ENCODE measurements around the gene STKLD1. TPM values are rescaled to one million over a fixed set of nuclear protein-coding genes. Genes with fewer than 3 reads are reported as not detected.
"Not testable (repeated sequence)": the region's sequence is repeated elsewhere in the genome, so short reads cannot be mapped to it uniquely, and the experiment has no call there.

STKLD1 gene
- total RNA-seq, 3 donors from 2014 or later = 0.16 to 0.42 TPM; not detected in 1

- no peak for ATAC-seq
- Mint-ChIP-seq H3K4me3 (no peak overlapping the region), H3K36me3 (ENCODE audit: insufficient read depth) (no peaks in the 10 kb centered on the region), H3K27me3 (ENCODE audit: low read depth) (peaks cover 6% of the 10 kb centered on the region), H3K4me1 (ENCODE audit: low read depth) (peaks cover 3% of the 10 kb centered on the region), H3K9me3 (no peaks in the 10 kb centered on the region)
- DNase-seq = no peak
These were observed 57.2 kb downstream of the STKLD1 start for GRCh38 chr9:133433351-133433843.

- no peaks in the 10 kb centered on the region for H3K9me3 Mint-ChIP-seq
- peaks cover 3% of the 10 kb centered on the region for H3K27me3 Mint-ChIP-seq (ENCODE audit: low read depth)
- H3K4me3 Mint-ChIP-seq = no peak overlapping the region
- H3K36me3 Mint-ChIP-seq (ENCODE audit: insufficient read depth) = no peaks in the 10 kb centered on the region
- DNase-seq (no peak), ATAC-seq (no peak)
- H3K4me1 Mint-ChIP-seq (ENCODE audit: low read depth) = no peaks in the 10 kb centered on the region
These were observed 60.5 kb downstream of the STKLD1 start for GRCh38 chr9:133436681-133437080.

DNA sequence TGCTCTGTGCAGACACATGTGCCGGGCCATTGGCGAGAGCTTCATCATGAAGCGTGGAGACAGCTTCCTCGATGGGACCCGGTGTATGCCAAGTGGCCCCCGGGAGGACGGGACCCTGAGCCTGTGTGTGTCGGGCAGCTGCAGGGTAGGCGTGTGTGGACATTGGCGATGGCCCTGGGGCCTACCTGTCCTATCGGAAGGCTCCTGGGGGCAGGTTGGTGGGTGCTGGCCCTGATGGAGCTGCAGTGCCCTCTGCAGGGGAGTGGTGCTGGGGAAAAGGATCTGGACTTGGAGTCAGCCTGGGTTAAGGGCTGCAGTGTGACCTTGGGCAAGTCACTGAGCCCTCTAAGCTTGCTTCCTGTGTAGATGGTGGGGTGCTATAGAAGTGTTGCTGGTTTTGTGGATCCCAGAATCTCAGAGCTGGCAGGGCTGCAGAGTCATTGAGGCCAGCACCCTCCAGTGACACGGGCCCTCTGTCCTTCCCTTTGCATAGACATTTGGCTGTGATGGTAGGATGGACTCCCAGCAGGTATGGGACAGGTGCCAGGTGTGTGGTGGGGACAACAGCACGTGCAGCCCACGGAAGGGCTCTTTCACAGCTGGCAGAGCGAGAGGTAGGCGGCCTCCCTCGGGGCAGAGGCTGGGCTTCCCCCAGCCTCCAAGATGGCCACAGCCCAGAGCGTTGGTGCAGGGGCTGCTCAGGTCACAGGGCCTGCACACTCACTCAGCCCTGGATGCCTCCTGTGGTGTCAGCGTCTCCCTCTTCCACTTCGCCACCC lies 61.8 kb downstream of the STKLD1 start:
- DNase-seq (no peak), ATAC-seq (no peak)
- no peaks in the 10 kb centered on the region for H3K9me3 Mint-ChIP-seq
- H3K4me3 Mint-ChIP-seq = no peak overlapping the region
- peaks cover under 1% of the 10 kb centered on the region for H3K27me3 Mint-ChIP-seq (ENCODE audit: low read depth)
- no peaks in the 10 kb centered on the region for H3K4me1 Mint-ChIP-seq (ENCODE audit: low read depth)
- H3K36me3 Mint-ChIP-seq (ENCODE audit: insufficient read depth) = no peaks in the 10 kb centered on the region

- ATAC-seq = peak in 1 of 2 donors; percentile 23
- no peaks in the 10 kb centered on the region for H3K36me3 Mint-ChIP-seq (ENCODE audit: insufficient read depth)
- H3K9me3 Mint-ChIP-seq = no peaks in the 10 kb centered on the region
- DNase-seq = no peak
- H3K4me3 Mint-ChIP-seq = no peak overlapping the region
- no peaks in the 10 kb centered on the region for H3K27me3 Mint-ChIP-seq (ENCODE audit: low read depth)
- H3K4me1 Mint-ChIP-seq (ENCODE audit: low read depth) = no peaks in the 10 kb centered on the region
These were observed 63.2 kb downstream of the STKLD1 start for GRCh38 chr9:133439337-133439736.

- Mint-ChIP-seq H3K36me3 (ENCODE audit: insufficient read depth) (no peaks in the 10 kb centered on the region), H3K9me3 (no peaks in the 10 kb centered on the region), H3K4me1 (ENCODE audit: low read depth) (no peaks in the 10 kb centered on the region), H3K27me3 (ENCODE audit: low read depth) (no peaks in the 10 kb centered on the region), H3K4me3 (no peak overlapping the region)
- no peak for DNase-seq
- no peak for ATAC-seq
These were observed 64.7 kb downstream of the STKLD1 start for GRCh38 chr9:133440874-133441273.

DNA sequence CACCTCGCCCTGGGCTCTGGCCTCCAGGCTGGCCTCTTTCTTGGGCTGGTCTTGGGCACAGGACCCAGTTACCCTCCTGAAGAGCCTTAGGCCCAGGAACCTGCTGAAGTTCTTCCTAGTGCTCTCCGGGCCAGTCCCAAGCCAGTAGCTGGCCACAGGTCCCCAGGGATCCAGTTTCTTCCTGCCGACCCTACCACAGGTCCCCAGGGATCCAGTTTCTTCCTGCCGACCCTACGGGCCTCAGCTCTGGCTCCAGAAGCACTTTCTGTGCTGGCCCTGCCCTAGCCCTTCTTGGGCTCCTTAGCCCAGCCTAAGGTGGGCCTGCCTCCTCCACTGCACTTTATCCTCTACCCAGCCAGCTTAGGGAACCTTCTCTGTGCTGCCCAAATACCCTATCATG lies 65.4 kb downstream of the STKLD1 start:
- no peak for ATAC-seq
- Mint-ChIP-seq H3K4me3 (no peak overlapping the region), H3K9me3 (no peaks in the 10 kb centered on the region), H3K36me3 (ENCODE audit: insufficient read depth) (no peaks in the 10 kb centered on the region), H3K4me1 (ENCODE audit: low read depth) (no peaks in the 10 kb centered on the region), H3K27me3 (ENCODE audit: low read depth) (peaks cover 2% of the 10 kb centered on the region)
- no peak for DNase-seq

DNA sequence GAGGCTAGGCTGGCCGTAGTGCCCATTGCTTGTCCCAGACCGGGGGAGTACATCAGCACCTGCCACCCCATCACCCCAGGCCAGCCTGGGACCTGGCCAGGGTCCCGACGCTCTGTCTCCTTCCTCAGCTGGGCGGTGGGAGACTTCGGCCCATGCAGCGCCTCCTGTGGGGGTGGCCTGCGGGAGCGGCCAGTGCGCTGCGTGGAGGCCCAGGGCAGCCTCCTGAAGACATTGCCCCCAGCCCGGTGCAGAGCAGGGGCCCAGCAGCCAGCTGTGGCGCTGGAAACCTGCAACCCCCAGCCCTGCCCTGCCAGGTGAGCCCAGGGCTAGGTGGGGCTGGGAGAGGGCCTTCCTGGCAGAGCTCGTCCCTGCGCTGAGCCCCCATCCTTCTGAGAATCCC lies 67.1 kb downstream of the STKLD1 start:
- no peak for DNase-seq
- Mint-ChIP-seq H3K36me3 (ENCODE audit: insufficient read depth) (no peaks in the 10 kb centered on the region), H3K4me1 (ENCODE audit: low read depth) (no peaks in the 10 kb centered on the region), H3K27me3 (ENCODE audit: low read depth) (peaks cover 2% of the 10 kb centered on the region), H3K4me3 (no peak overlapping the region), H3K9me3 (no peaks in the 10 kb centered on the region)
- no peak for ATAC-seq

DNA sequence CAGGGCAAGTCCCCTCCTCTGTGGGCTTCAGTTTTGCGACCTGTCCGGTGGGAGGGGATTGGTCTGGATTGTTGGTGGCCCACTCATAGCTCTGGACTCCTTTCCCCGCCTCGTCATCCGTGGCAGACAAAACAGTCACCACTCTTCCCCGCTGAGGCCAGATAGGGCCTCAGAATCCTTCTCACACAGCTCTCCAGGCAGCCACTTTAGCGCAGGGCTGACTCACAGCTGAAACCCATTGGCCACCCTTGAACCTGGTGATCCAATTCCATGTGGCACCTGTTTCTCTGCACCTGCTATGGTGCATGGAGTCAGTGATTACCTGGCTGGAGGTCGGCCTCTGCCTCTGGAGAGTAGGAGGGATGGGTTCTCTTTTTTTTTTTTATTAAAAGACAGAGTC lies 67.8 kb downstream of the STKLD1 start:
- no peaks in the 10 kb centered on the region for H3K9me3 Mint-ChIP-seq
- no peak overlapping the region for H3K4me3 Mint-ChIP-seq
- H3K27me3 Mint-ChIP-seq (ENCODE audit: low read depth) = peaks cover 2% of the 10 kb centered on the region
- H3K4me1 Mint-ChIP-seq (ENCODE audit: low read depth) = no peaks in the 10 kb centered on the region
- no peak for ATAC-seq
- no peaks in the 10 kb centered on the region for H3K36me3 Mint-ChIP-seq (ENCODE audit: insufficient read depth)
- no peak for DNase-seq

- H3K4me3 Mint-ChIP-seq = no peak overlapping the region
- DNase-seq (no peak), ATAC-seq (no peak)
- no peaks in the 10 kb centered on the region for H3K36me3 Mint-ChIP-seq (ENCODE audit: insufficient read depth)
- H3K9me3 Mint-ChIP-seq = no peaks in the 10 kb centered on the region
- H3K27me3 Mint-ChIP-seq (ENCODE audit: low read depth) = peaks cover 2% of the 10 kb centered on the region
- H3K4me1 Mint-ChIP-seq (ENCODE audit: low read depth) = no peaks in the 10 kb centered on the region
These were observed 69.3 kb downstream of the STKLD1 start for GRCh38 chr9:133445293-133445969.

DNA sequence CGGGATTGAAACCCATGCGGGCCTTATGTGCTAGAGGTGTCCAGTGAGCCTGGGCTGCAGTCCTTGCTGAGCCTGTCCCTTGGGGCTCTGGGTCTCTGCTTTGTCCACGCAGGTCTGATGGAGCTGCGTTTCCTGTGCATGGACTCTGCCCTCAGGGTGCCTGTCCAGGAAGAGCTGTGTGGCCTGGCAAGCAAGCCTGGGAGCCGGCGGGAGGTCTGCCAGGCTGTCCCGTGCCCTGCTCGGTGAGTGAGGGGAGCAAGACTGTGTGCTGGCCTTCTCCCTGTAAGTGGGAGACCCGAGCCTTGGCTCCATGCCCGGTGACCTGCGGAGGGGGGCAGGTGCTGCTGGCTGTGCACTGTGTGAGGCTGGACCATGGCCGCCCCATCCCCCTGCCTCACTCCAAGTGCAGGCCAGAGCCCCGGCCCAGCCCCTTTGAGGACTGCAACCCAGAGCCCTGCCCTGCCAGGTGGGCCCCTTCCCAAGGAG lies 72.4 kb downstream of the STKLD1 start:
- Mint-ChIP-seq H3K9me3 (no peaks in the 10 kb centered on the region), H3K4me3 (no peak overlapping the region), H3K36me3 (ENCODE audit: insufficient read depth) (no peaks in the 10 kb centered on the region), H3K4me1 (ENCODE audit: low read depth) (no peaks in the 10 kb centered on the region), H3K27me3 (ENCODE audit: low read depth) (peaks cover 2% of the 10 kb centered on the region)
- ATAC-seq = no peak
- no peak for DNase-seq

DNA sequence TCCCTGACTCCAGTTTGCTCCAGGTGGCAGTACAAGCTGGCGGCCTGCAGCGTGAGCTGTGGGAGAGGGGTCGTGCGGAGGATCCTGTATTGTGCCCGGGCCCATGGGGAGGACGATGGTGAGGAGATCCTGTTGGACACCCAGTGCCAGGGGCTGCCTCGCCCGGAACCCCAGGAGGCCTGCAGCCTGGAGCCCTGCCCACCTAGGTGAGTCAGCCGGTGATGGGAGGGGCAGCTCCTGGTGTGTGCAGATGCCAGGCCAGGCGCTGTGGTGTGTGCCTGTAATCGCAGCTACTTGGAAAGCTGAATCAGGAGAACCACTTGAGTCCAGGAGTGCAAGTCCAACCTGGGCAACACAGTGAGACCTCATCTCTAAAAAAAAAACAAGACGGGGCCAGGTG lies 73.6 kb downstream of the STKLD1 start:
- H3K4me1 Mint-ChIP-seq (ENCODE audit: low read depth) = no peaks in the 10 kb centered on the region
- peaks cover 4% of the 10 kb centered on the region for H3K27me3 Mint-ChIP-seq (ENCODE audit: low read depth)
- DNase-seq (no peak), ATAC-seq (no peak)
- H3K9me3 Mint-ChIP-seq = no peaks in the 10 kb centered on the region
- H3K4me3 Mint-ChIP-seq = no peak overlapping the region
- H3K36me3 Mint-ChIP-seq (ENCODE audit: insufficient read depth) = no peaks in the 10 kb centered on the region

GRCh38 chr9:133451865-133452264 lies 75.7 kb downstream of the STKLD1 start:
- not testable (repeated sequence) for ATAC-seq; H3K36me3 Mint-ChIP-seq (ENCODE audit: insufficient read depth); H3K9me3 Mint-ChIP-seq; DNase-seq; H3K27me3 Mint-ChIP-seq (ENCODE audit: low read depth); H3K4me3 Mint-ChIP-seq; H3K4me1 Mint-ChIP-seq (ENCODE audit: low read depth)

- ATAC-seq (no peak), DNase-seq (no peak)
- no peak overlapping the region for H3K4me3 Mint-ChIP-seq
- no peaks in the 10 kb centered on the region for H3K36me3 Mint-ChIP-seq (ENCODE audit: insufficient read depth)
- no peaks in the 10 kb centered on the region for H3K9me3 Mint-ChIP-seq
- peaks cover 4% of the 10 kb centered on the region for H3K27me3 Mint-ChIP-seq (ENCODE audit: low read depth)
- no peaks in the 10 kb centered on the region for H3K4me1 Mint-ChIP-seq (ENCODE audit: low read depth)
These were observed 76.4 kb downstream of the STKLD1 start for GRCh38 chr9:133452562-133452961.

GRCh38 chr9:133453651-133454050 lies 77.5 kb downstream of the STKLD1 start:
- no peaks in the 10 kb centered on the region for H3K36me3 Mint-ChIP-seq (ENCODE audit: insufficient read depth)
- H3K27me3 Mint-ChIP-seq (ENCODE audit: low read depth) = peaks cover 4% of the 10 kb centered on the region
- H3K4me3 Mint-ChIP-seq = no peak overlapping the region
- ATAC-seq = no peak
- H3K9me3 Mint-ChIP-seq = no peaks in the 10 kb centered on the region
- DNase-seq = no peak
- H3K4me1 Mint-ChIP-seq (ENCODE audit: low read depth) = no peaks in the 10 kb centered on the region

DNA sequence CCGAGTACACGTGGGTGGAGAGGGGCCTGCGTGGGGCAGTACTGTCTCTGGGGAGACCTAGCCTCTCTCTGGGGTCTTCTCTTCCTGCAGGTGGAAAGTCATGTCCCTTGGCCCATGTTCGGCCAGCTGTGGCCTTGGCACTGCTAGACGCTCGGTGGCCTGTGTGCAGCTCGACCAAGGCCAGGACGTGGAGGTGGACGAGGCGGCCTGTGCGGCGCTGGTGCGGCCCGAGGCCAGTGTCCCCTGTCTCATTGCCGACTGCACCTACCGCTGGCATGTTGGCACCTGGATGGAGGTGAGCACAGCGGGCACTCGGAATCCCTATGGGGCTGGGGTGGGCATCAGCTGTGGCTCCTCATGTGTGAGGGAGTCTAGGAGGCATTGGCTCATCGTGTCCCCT lies 78.2 kb downstream of the STKLD1 start:
- no peaks in the 10 kb centered on the region for H3K36me3 Mint-ChIP-seq (ENCODE audit: insufficient read depth)
- peaks cover 3% of the 10 kb centered on the region for H3K4me1 Mint-ChIP-seq (ENCODE audit: low read depth)
- DNase-seq (no peak), ATAC-seq (no peak)
- H3K9me3 Mint-ChIP-seq = no peaks in the 10 kb centered on the region
- no peak overlapping the region for H3K4me3 Mint-ChIP-seq
- H3K27me3 Mint-ChIP-seq (ENCODE audit: low read depth) = peaks cover 4% of the 10 kb centered on the region

Measured in activated T-cell treated with anti-CD3 and anti-CD28 coated beads, Interleukin-2, amount 50 U/mL, for 4 hours (primary cell).